ENCODE measurements around the gene HOOK2. TPM values are rescaled to one million over a fixed set of nuclear protein-coding genes. Genes with fewer than 3 reads are reported as not detected.

Gene HOOK2
- total and polyA plus RNA-seq, 2 experiments from 2014 or later, result 70.5 to 113 TPM

DNA sequence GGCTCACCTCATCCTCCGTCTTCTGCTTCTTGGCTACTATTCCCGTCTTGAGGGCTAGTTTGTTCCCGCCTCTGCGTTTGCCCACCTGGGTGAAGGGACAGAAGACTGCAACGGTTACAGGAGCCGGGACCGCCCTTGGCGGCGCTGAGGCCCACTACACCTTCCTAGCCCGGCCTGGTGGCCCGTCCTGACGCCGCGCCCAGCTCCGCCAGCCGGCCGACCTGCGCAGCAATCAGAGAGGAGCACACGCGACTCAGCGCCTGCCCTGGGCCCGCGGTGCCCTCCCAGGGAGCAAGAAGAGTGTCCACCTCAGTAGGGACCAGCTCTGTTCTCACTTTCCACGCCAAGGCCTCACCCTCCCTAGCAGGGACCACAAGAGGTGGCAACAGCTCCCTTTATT lies 44.0 kb downstream of the HOOK2 start:
- H3K9me3 ChIP-seq (ENCODE audit: low read depth), result no peaks in the 10 kb centered on the region
- DNase-seq (ENCODE audit: low spot score), result no peak
- peaks cover 44% of the 10 kb centered on the region for H3K79me2 ChIP-seq
- peaks cover 35% of the 10 kb centered on the region for H4K20me1 ChIP-seq (ENCODE audit: insufficient read depth, poor library complexity, severe bottlenecking)
- TF ChIP-seq EZH2phosphoT487 (IDR thresholded peaks at IDR 0.05; ENCODE audit: low read depth, severe bottlenecking, unreplicated experiment) (no peak), EZH2 (IDR thresholded peaks at IDR 0.05; ENCODE audit: borderline replicate concordance) (no peak)
- TF ChIP-seq, protein P1, sequence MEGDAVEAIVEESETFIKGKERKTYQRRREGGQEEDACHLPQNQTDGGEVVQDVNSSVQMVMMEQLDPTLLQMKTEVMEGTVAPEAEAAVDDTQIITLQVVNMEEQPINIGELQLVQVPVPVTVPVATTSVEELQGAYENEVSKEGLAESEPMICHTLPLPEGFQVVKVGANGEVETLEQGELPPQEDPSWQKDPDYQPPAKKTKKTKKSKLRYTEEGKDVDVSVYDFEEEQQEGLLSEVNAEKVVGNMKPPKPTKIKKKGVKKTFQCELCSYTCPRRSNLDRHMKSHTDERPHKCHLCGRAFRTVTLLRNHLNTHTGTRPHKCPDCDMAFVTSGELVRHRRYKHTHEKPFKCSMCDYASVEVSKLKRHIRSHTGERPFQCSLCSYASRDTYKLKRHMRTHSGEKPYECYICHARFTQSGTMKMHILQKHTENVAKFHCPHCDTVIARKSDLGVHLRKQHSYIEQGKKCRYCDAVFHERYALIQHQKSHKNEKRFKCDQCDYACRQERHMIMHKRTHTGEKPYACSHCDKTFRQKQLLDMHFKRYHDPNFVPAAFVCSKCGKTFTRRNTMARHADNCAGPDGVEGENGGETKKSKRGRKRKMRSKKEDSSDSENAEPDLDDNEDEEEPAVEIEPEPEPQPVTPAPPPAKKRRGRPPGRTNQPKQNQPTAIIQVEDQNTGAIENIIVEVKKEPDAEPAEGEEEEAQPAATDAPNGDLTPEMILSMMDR (IDR thresholded peaks at IDR 0.05; ENCODE audit: poor library complexity), result no peak
- H3K4me3 ChIP-seq, result no peak overlapping the region
- no peaks in the 10 kb centered on the region for H3K36me3 ChIP-seq (replicated peaks; ENCODE audit: insufficient read depth, low read depth)
- no peak overlapping the region for H3K27ac ChIP-seq
- 97% methylated on average over 24 of the region's 24 CpGs for WGBS (ENCODE audit: low lambda C conversion rate, missing lambda C conversion rate)
- peaks cover 10% of the 10 kb centered on the region for H3K4me1 ChIP-seq (ENCODE audit: insufficient read depth)
- no peak overlapping the region for H3K4me2 ChIP-seq
- no peaks in the 10 kb centered on the region for H3K9me2 ChIP-seq (replicated peaks; ENCODE audit: insufficient read depth)
- H2AFZ ChIP-seq, result no peak overlapping the region
- H3K27me3 ChIP-seq, result no peaks in the 10 kb centered on the region

DNA sequence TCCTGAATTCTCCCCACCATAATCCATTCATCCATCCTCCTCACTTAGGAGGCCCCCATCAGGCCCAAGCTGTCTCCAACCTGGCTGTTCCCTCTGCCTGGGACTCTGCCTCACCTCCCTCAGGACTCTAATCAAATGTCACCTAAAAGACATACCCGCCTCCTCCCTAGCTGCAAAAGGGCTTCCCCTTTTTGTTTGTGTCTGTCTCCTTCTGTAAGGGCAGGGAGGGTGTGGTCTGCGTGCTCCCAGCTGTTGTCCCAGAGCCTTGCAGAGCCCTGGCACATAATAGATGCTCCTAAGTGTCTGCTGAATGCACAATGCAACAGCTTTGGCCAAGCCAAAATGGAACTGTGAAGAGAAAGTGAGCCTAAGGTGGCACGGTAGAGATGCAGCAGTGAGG lies 45.3 kb downstream of the HOOK2 start:
- Histone ChIP-seq H3K4me1 (ENCODE audit: insufficient read depth) (peaks cover 10% of the 10 kb centered on the region), H3K36me3 (replicated peaks; ENCODE audit: insufficient read depth, low read depth) (no peaks in the 10 kb centered on the region), H3K79me2 (peaks cover 44% of the 10 kb centered on the region), H4K20me1 (ENCODE audit: insufficient read depth, poor library complexity, severe bottlenecking) (peaks cover 35% of the 10 kb centered on the region), H3K9me2 (replicated peaks; ENCODE audit: insufficient read depth) (no peaks in the 10 kb centered on the region), H3K27me3 (no peaks in the 10 kb centered on the region), H2AFZ (no peak overlapping the region), H3K4me2 (no peak overlapping the region), H3K27ac (no peak overlapping the region), H3K4me3 (no peak overlapping the region), H3K9me3 (ENCODE audit: low read depth) (no peaks in the 10 kb centered on the region)
- 98% methylated on average over 3 of the region's 3 CpGs for WGBS (ENCODE audit: low lambda C conversion rate, missing lambda C conversion rate)
- TF ChIP-seq EZH2phosphoT487 (IDR thresholded peaks at IDR 0.05; ENCODE audit: low read depth, severe bottlenecking, unreplicated experiment) (no peak), EZH2 (IDR thresholded peaks at IDR 0.05; ENCODE audit: borderline replicate concordance) (no peak)
- TF ChIP-seq, protein P1 (IDR thresholded peaks at IDR 0.05; ENCODE audit: poor library complexity), result no peak
- DNase-seq (ENCODE audit: low spot score), result no peak

- 96% methylated on average over 9 of the region's 9 CpGs for WGBS (ENCODE audit: low lambda C conversion rate, missing lambda C conversion rate)
- no peaks in the 10 kb centered on the region for H3K27me3 ChIP-seq
- no peaks in the 10 kb centered on the region for H3K36me3 ChIP-seq (replicated peaks; ENCODE audit: insufficient read depth, low read depth)
- DNase-seq (ENCODE audit: low spot score), result no peak
- TF ChIP-seq EZH2 (IDR thresholded peaks at IDR 0.05; ENCODE audit: borderline replicate concordance) (no peak), EZH2phosphoT487 (IDR thresholded peaks at IDR 0.05; ENCODE audit: low read depth, severe bottlenecking, unreplicated experiment) (no peak)
- TF ChIP-seq, protein P1 (IDR thresholded peaks at IDR 0.05; ENCODE audit: poor library complexity), result no peak
- H3K4me2 ChIP-seq, result no peak overlapping the region
- H4K20me1 ChIP-seq (ENCODE audit: insufficient read depth, poor library complexity, severe bottlenecking), result peaks cover 25% of the 10 kb centered on the region
- no peaks in the 10 kb centered on the region for H3K9me3 ChIP-seq (ENCODE audit: low read depth)
- no peak overlapping the region for H3K27ac ChIP-seq
- no peak overlapping the region for H2AFZ ChIP-seq
- H3K4me3 ChIP-seq, result no peak overlapping the region
- no peaks in the 10 kb centered on the region for H3K9me2 ChIP-seq (replicated peaks; ENCODE audit: insufficient read depth)
- H3K4me1 ChIP-seq (ENCODE audit: insufficient read depth), result peaks cover 8% of the 10 kb centered on the region
- peaks cover 40% of the 10 kb centered on the region for H3K79me2 ChIP-seq
Measured at GRCh38 chr19:12727745-12728433, 47.5 kb downstream of the HOOK2 start.
